Transverse colon (tissue), 4 donors: ENCODE data around the gene ABCB4. TPM values are rescaled to one million over a fixed set of nuclear protein-coding genes. Genes with fewer than 3 reads are reported as not detected.

ENCODE experiments used
- DNase-seq: peaks from one replicate; pipeline ENCODE4 v3.0.0-alpha.2; 2019
- H3K27ac ChIP-seq, 4 donors: fragments of 200-600 bp; sonication (generic); 2 replicates each; pipeline ENCODE4 v1.5.1; 2016 to 2018; ENCODE audit warnings: inconsistent platforms in 4 of 4
- H3K27me3 ChIP-seq: fragments of 200-600 bp; sonication (generic); 2 replicates; pipeline ENCODE4 v1.5.1; 2017; ENCODE audit warnings: inconsistent platforms
- H3K36me3 ChIP-seq, 4 donors: fragments of 200-600 bp; sonication (generic); 2 replicates each; pipeline ENCODE4 v1.5.1; 2017 to 2019; ENCODE audit warnings: inconsistent platforms in 4 of 4
- H3K4me1 ChIP-seq, 4 donors: fragments of 200-600 bp; sonication (generic); 2 replicates each; pipeline ENCODE4 v1.5.1; 2017 to 2020; ENCODE audit warnings: inconsistent platforms in 4 of 4
- H3K4me3 ChIP-seq, 4 donors: fragments of 200-600 bp; sonication (generic); 1 replicate in 1 of 4; 2 replicates in 3 of 4; pipeline versions ENCODE4 v1.5.1 to v1.6.1; 2017 to 2019; ENCODE audit warnings: inconsistent platforms in 4 of 4
- H3K9me3 ChIP-seq, 2 donors: fragments of 200-600 bp; sonication (generic); 2 replicates each; pipeline ENCODE4 v1.5.1; 2017 to 2019; ENCODE audit warnings: inconsistent platforms in 2 of 2
- CTCF ChIP-seq, 5 experiments: fragments of 200-600 bp in 3 of 5; fragments of 450-650 bp in 2 of 5; sonication (generic) in 3 of 5; IDR thresholded peaks; 1 replicate in 2 of 5; 2 replicates in 3 of 5; pipeline ENCODE4 v1.5.1; 2016 to 2017; ENCODE audit warnings: antibody characterized with exemption in 5 of 5, inconsistent platforms in 3 of 5, mild to moderate bottlenecking in 2 of 5, moderate library complexity in 1 of 5
- EP300 ChIP-seq: sonication (generic); formaldehyde crosslinking; IDR thresholded peaks from one replicate; pipeline ENCODE4 v1.6.1; 2017; ENCODE audit warnings: antibody characterized with exemption, low read depth
- POLR2A ChIP-seq: fragments of 450-650 bp; IDR thresholded peaks from one replicate; pipeline ENCODE4 v1.6.1; 2016; ENCODE audit warnings: antibody characterized with exemption, mild to moderate bottlenecking, moderate library complexity
- POLR2AphosphoS5 ChIP-seq, 3 donors: sonication (generic); formaldehyde crosslinking; IDR thresholded peaks; one replicate each; pipeline ENCODE4 v1.6.1; 2016; ENCODE audit warnings: antibody characterized with exemption in 3 of 3
- WGBS, 2 donors: methylation state at CpG; one replicate each; pipeline ENCODE4 v1.1.5; 2018; ENCODE audit warnings: low coverage in 1 of 2; 5-methylcytosine and 5-hydroxymethylcytosine counted together
- in situ Hi-C, 4 donors: fragments of 200-750 bp; cut with MboI; loops; one replicate each; pipeline versions ENCODE4 v1.15.0 to v1.15.1; 2017; ENCODE audit warnings: low sequenced_read_pairs in 3 of 4, low pct_ligation_motif_present in 1 of 4, low pct_unique_long_range_greater_than_20kb in 1 of 4
- intact Hi-C: fragments of 100-400 bp; cut with DNase I; formaldehyde crosslinking; loops from one replicate; pipeline ENCODE4 v1.15.1; 2023; ENCODE audit warnings: low total_unique reads
- total RNA-seq, 4 donors: library from RNA; depleted of rRNA; stranded (reverse); fragments of >200 nt; gene quantifications; one replicate each; pipeline ENCODE4 v1.1.0, GENCODE V29; 2016

The ABCB4 gene
- total RNA-seq, 4 donors from 2014 or later, result 1.1 to 16.1 (median 2.5) TPM; not detected in 1

GRCh38 chr7:87451187-87451586 is 24.3 kb downstream of the ABCB4 start:
- H3K27ac ChIP-seq, result no peak overlapping the region
- in situ Hi-C loops (no loop called here), intact Hi-C loops (no loop called here)
- H3K4me3 ChIP-seq, result no peak overlapping the region
- H3K36me3 ChIP-seq, result no peaks in the 10 kb centered on the region
- H3K4me1 ChIP-seq, result no peaks in the 10 kb centered on the region
- no peak for DNase-seq
- no peak for TF ChIP-seq POLR2AphosphoS5 (IDR thresholded peaks at IDR 0.05)
- H3K9me3 ChIP-seq, result no peaks in the 10 kb centered on the region
- WGBS, 2 donors, result 87 to 89% methylated on average over 4 of the region's 4 CpGs
- H3K27me3 ChIP-seq, result no peaks in the 10 kb centered on the region

DNA sequence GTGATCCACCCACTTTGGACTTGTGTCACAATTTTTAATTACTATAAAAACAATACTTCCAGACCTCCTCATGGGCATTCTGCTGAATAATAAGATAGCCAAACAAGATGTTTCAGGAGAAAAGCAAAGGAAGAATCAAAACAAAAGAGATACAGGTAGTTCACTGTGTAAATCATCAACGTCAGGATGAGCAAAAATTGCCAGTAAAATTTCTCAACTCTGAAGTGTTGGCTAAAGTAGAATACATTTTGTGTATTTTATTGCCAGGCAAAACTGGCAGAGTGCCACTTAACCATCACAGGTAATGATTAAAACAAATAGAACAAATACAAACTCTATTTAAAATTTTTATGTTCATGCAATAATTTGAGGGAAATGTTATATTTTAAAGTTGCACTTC is 24.8 kb downstream of the ABCB4 start:
- in situ Hi-C loops (no loop called here), intact Hi-C loops (no loop called here)
- DNase-seq, result no peak
- no peak for TF ChIP-seq CTCF (IDR thresholded peaks at IDR 0.05)
- TF ChIP-seq POLR2A, result no peak
- TF ChIP-seq POLR2AphosphoS5 (IDR thresholded peaks at IDR 0.05), result no peak
- no peak for TF ChIP-seq EP300
- Histone ChIP-seq H3K27me3 (no peaks in the 10 kb centered on the region), H3K4me3 (no peak overlapping the region), H3K4me1 (no peaks in the 10 kb centered on the region), H3K36me3 (no peaks in the 10 kb centered on the region), H3K9me3 (no peaks in the 10 kb centered on the region), H3K27ac (no peak overlapping the region)
- WGBS, 2 donors, result 42 to 44% methylated on average over 1 of the region's 1 CpG

DNA sequence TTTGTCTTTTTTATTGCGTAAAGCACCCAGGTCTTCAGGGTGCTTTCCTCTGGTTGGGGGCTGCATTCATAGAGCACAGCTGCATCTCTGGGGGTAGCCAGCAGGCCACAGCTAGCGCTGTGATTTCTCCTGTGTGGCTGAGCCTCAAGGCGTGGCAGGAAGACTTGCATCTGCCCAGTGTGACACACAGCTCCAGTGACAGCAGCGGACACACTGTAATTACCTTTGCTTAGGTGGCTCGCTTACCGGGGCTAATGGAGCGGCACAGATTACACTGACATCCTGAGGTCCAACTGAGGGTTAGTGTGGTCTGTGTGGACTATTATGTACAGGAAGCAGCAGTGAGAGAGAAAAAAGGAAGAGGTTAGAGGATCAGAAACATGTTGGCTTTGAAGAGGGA is 27.1 kb downstream of the ABCB4 start:
- in situ Hi-C loops, result no loop called here
- intact Hi-C loops, result no loop called here
- Histone ChIP-seq H3K27ac (no peak overlapping the region), H3K4me3 (no peak overlapping the region), H3K4me1 (no peaks in the 10 kb centered on the region), H3K27me3 (no peaks in the 10 kb centered on the region), H3K36me3 (no peaks in the 10 kb centered on the region), H3K9me3 (no peaks in the 10 kb centered on the region)
- TF ChIP-seq EP300 (no peak), POLR2AphosphoS5 (IDR thresholded peaks at IDR 0.05) (no peak), CTCF (IDR thresholded peaks at IDR 0.05) (no peak)
- WGBS, 2 donors, result 68 to 81% methylated on average over 3 to 7 of the region's 7 CpGs
- DNase-seq, result no peak

GRCh38 chr7:87447116-87447635 is 28.3 kb downstream of the ABCB4 start:
- H3K4me1 ChIP-seq, result no peaks in the 10 kb centered on the region
- no peaks in the 10 kb centered on the region for H3K27me3 ChIP-seq
- intact Hi-C loops (no loop called here), in situ Hi-C loops (no loop called here)
- H3K4me3 ChIP-seq, result no peak overlapping the region
- 75 to 88% methylated on average over 2 to 4 of the region's 4 CpGs for WGBS, 2 donors
- TF ChIP-seq CTCF (IDR thresholded peaks at IDR 0.05) (no peak), POLR2A (no peak), POLR2AphosphoS5 (IDR thresholded peaks at IDR 0.05) (no peak), EP300 (no peak)
- no peak overlapping the region for H3K27ac ChIP-seq
- H3K36me3 ChIP-seq, result no peaks in the 10 kb centered on the region
- no peaks in the 10 kb centered on the region for H3K9me3 ChIP-seq
- no peak for DNase-seq

- no peak overlapping the region for H3K4me3 ChIP-seq
- in situ Hi-C loops (no loop called here), intact Hi-C loops (no loop called here)
- no peaks in the 10 kb centered on the region for H3K4me1 ChIP-seq
- 64 to 75% methylated on average over 4 of the region's 4 CpGs for WGBS, 2 donors
- no peak overlapping the region for H3K27ac ChIP-seq
- no peaks in the 10 kb centered on the region for H3K9me3 ChIP-seq
- H3K36me3 ChIP-seq, result no peaks in the 10 kb centered on the region
- no peak for DNase-seq
- TF ChIP-seq CTCF (IDR thresholded peaks at IDR 0.05) (no peak), EP300 (no peak), POLR2A (no peak), POLR2AphosphoS5 (IDR thresholded peaks at IDR 0.05) (no peak)
- no peaks in the 10 kb centered on the region for H3K27me3 ChIP-seq
Measured at GRCh38 chr7:87445897-87446296, 29.6 kb downstream of the ABCB4 start.
